CD4-positive, alpha-beta T cell (primary cell): ENCODE measurements around the gene ENOX1. TPM values are rescaled to one million over a fixed set of nuclear protein-coding genes. Genes with fewer than 3 reads are reported as not detected.

Source experiments
- ATAC-seq: fragments of 200-7000 bp; cut with Tn5 transposase; one replicate; pipeline ENCODE4 v1.10.0; 2022; ENCODE audit warnings: mild to moderate bottlenecking; ENCODE audit not compliant: poor library complexity
- CTCF ChIA-PET: fragments of 350-600 bp; sonication (Branson Sonifier 250); formaldehyde crosslinking; loops from one replicate; lab custom pipeline; 2021; ENCODE audit warnings: antibody characterized with exemption, inconsistent platforms; lab: Charles Lee
- POLR2A ChIA-PET: fragments of 350-600 bp; sonication (Branson Sonifier 250); formaldehyde crosslinking; loops from one replicate; lab custom pipeline; 2021; ENCODE audit warnings: antibody characterized with exemption, inconsistent platforms; lab: Charles Lee
- DNase-seq, 14 experiments: peaks; one replicate each; pipeline ENCODE4 v3.0.0-alpha.2; 2013 to 2020; ENCODE audit warnings: mixed read lengths in 2 of 14
- H3K27ac ChIP-seq, 2 donors: one replicate each; pipeline versions ENCODE4 v1.5.1 to v1.7.0; 2013; ENCODE audit warnings: low read length in 2 of 2, low read depth in 1 of 2, mild to moderate bottlenecking in 1 of 2
- H3K27me3 ChIP-seq, 2 experiments: 1 replicate in 1 of 2; 2 replicates in 1 of 2; pipeline versions ENCODE4 v1.6.1 to v1.7.0; 2013; ENCODE audit warnings: low read length in 2 of 2, control low read depth in 1 of 2, mild to moderate bottlenecking in 1 of 2, moderate library complexity in 1 of 2; ENCODE audit not compliant: insufficient read depth in 2 of 2, control insufficient read depth in 1 of 2
- H3K36me3 ChIP-seq: one replicate; pipeline ENCODE4 v1.6.1; 2013; ENCODE audit warnings: low read length, control low read depth; ENCODE audit not compliant: insufficient read depth
- H3K4me1 ChIP-seq: one replicate; pipeline ENCODE4 v1.6.1; 2013; ENCODE audit warnings: low read length, control low read depth; ENCODE audit not compliant: insufficient read depth
- H3K4me3 ChIP-seq: one replicate; pipeline ENCODE4 v1.5.1; 2013; ENCODE audit warnings: mild to moderate bottlenecking, low read length, moderate library complexity
- H3K9me3 ChIP-seq, 2 experiments: 1 replicate in 1 of 2; 2 replicates in 1 of 2; pipeline versions ENCODE4 v1.6.1 to v1.7.0; 2013; ENCODE audit warnings: low read length in 2 of 2, mild to moderate bottlenecking in 2 of 2, control low read depth in 1 of 2, moderate library complexity in 1 of 2; ENCODE audit not compliant: control insufficient read depth in 1 of 2, insufficient read depth in 1 of 2
- H3K27ac Mint-ChIP-seq: one replicate; pipeline ENCODE4 v1.8.0; 2020; ENCODE audit warnings: mixed read lengths
- H3K27me3 Mint-ChIP-seq: one replicate; pipeline ENCODE4 v1.8.0; 2021; ENCODE audit warnings: mixed read lengths
- H3K36me3 Mint-ChIP-seq: one replicate; pipeline ENCODE4 v1.8.0; 2021; ENCODE audit warnings: low read depth, mixed read lengths
- H3K4me1 Mint-ChIP-seq: one replicate; pipeline ENCODE4 v1.8.0; 2021; ENCODE audit warnings: low read depth, mixed read lengths
- H3K4me3 Mint-ChIP-seq: one replicate; pipeline ENCODE4 v1.8.0; 2020; ENCODE audit warnings: mild to moderate bottlenecking, mixed read lengths
- H3K9me3 Mint-ChIP-seq: one replicate; pipeline ENCODE4 v1.8.0; 2020; ENCODE audit warnings: mixed read lengths
- CTCF ChIP-seq: fragments of 200-600 bp; IDR thresholded peaks from one replicate; pipeline ENCODE4 v1.8.0; 2022; ENCODE audit warnings: antibody characterized with exemption, mild to moderate bottlenecking
- intact Hi-C, 2 experiments: fragments of 100-400 bp; cut with DNase I in 1 of 2; cut with micrococcal nuclease in 1 of 2; formaldehyde crosslinking; loops; one replicate each; pipeline versions ENCODE4 v1.15.1 to v1.9.0; 2023 to 2025; cut with DNase I, micrococcal nuclease
- total RNA-seq, 174 experiments: library from RNA in 2 of 174; stranded (reverse) in 2 of 174; gene quantifications; one replicate each; pipeline ENCODE4 v1.2.3 and lab custom pipeline; 2021 to 2026

ENOX1 gene
- total RNA-seq, 2 experiments from 2014 or later: not detected

GRCh38 chr13:43232144-43232872 lies 554.5 kb downstream of the ENOX1 start:
- Mint-ChIP-seq H3K4me3 (no peak overlapping the region), H3K9me3 (no peaks in the 10 kb centered on the region), H3K36me3 (no peaks in the 10 kb centered on the region), H3K27me3 (peaks cover 4% of the 10 kb centered on the region), H3K27ac (no peak overlapping the region), H3K4me1 (no peaks in the 10 kb centered on the region)
- ATAC-seq (no peak), DNase-seq (no peak)
- H3K36me3 ChIP-seq: no peaks in the 10 kb centered on the region
- no peak overlapping the region for H3K4me3 ChIP-seq
- H3K27ac ChIP-seq: no peak overlapping the region
- intact Hi-C loops: no loop called here
- H3K9me3 ChIP-seq: no peaks in the 10 kb centered on the region
- no peaks in the 10 kb centered on the region for H3K4me1 ChIP-seq
- no peak for TF ChIP-seq CTCF
- POLR2A ChIA-PET: no interaction called here
- CTCF ChIA-PET: interaction anchor here (0.7 kb wide), 1 partner anchor 53 kb away, joined by 4 read pairs; no protein-coding TSS in a partner anchor
- peaks cover 0 to 7% of the 10 kb centered on the region in 2 experiments for H3K27me3 ChIP-seq

- H3K4me1 ChIP-seq: no peaks in the 10 kb centered on the region
- ATAC-seq: no peak
- POLR2A ChIA-PET: no interaction called here
- CTCF ChIA-PET: no interaction called here
- H3K36me3 ChIP-seq: no peaks in the 10 kb centered on the region
- H3K36me3 Mint-ChIP-seq: no peaks in the 10 kb centered on the region
- H3K9me3 Mint-ChIP-seq: no peaks in the 10 kb centered on the region
- peaks cover 8% of the 10 kb centered on the region for H3K27me3 Mint-ChIP-seq
- H3K27ac Mint-ChIP-seq: no peak overlapping the region
- TF ChIP-seq CTCF: no peak
- intact Hi-C loops: no loop called here
- H3K27ac ChIP-seq: no peak overlapping the region
- no peak for DNase-seq
- H3K9me3 ChIP-seq: no peaks in the 10 kb centered on the region
- H3K27me3 ChIP-seq: peaks cover 0 to 7% of the 10 kb centered on the region in 2 experiments
- H3K4me3 ChIP-seq: no peak overlapping the region
- H3K4me1 Mint-ChIP-seq: no peaks in the 10 kb centered on the region
- no peak overlapping the region for H3K4me3 Mint-ChIP-seq
Measured at GRCh38 chr13:43230989-43231388, 555.8 kb downstream of the ENOX1 start.

- POLR2A ChIA-PET: no interaction called here
- H3K27ac ChIP-seq: no peak overlapping the region
- Mint-ChIP-seq H3K27ac (no peak overlapping the region), H3K4me3 (no peak overlapping the region), H3K27me3 (peaks cover 8% of the 10 kb centered on the region), H3K36me3 (no peaks in the 10 kb centered on the region), H3K4me1 (no peaks in the 10 kb centered on the region), H3K9me3 (no peaks in the 10 kb centered on the region)
- H3K4me3 ChIP-seq: no peak overlapping the region
- no peaks in the 10 kb centered on the region for H3K36me3 ChIP-seq
- DNase-seq (no peak), ATAC-seq (no peak)
- no peak for TF ChIP-seq CTCF
- H3K27me3 ChIP-seq: peaks cover 3 to 7% of the 10 kb centered on the region in 2 experiments
- CTCF ChIA-PET: no interaction called here
- H3K4me1 ChIP-seq: no peaks in the 10 kb centered on the region
- intact Hi-C loops: no loop called here
- H3K9me3 ChIP-seq: no peaks in the 10 kb centered on the region
Measured at GRCh38 chr13:43229506-43229905, 557.3 kb downstream of the ENOX1 start.
